ENCODE results near the gene CBY1.
A peak's percentile ranks its signal among the peaks of the same experiment; 100 is the strongest.
"Not testable (repeated sequence)": the region's sequence is repeated elsewhere in the genome, so short reads cannot be mapped to it uniquely, and the experiment has no call there.

Gene CBY1
- total RNA-seq, result 1.9 to 5.5 reads per million in 2 donors

DNA sequence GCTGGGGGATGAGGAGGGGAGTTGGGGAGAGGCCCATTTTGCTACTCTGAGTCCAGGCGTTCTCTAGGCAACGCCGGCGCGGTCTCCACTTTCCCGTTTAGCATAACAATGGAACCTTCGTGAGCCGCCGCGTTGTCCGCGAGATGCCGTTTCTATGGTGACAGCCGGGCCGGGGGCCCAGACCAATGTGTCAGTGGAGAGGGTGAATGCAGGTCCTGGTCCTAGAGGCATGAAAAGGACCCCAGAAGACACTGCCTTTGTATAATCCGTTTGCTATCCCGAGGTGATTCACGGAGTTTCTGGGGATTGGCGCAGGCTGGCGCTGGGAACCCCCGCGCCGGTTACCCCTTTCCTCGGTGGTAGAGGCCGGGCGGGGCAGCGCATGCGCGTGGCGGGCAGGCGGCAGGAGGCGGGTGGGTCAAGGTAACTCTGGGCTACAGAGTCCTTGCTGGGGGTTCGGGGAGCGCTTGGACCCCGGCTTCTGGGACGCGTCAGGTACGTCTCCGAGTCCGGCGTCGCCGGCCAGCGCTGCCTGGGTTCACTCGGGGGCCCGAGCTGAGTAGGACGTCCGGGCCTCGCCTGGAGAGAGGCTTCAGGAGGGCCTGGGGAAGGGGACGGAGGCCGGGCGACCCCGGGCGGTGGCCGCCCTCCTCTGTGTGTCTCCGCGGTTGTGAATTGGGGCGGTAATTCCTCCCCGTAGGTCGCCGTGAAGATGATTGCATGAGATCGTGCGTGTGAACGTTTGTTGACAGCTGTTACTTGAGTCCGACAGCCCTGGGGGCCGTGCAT is at the start of gene CBY1, which contains the start of gene FAM227A:
TSS of gene CBY1 (plus strand) at position 383 of the 789 bp plus-strand sequence. CDS start 11,417 bp downstream, outside the sequence.
TSS of gene FAM227A (minus strand) at position 137 of the 789 bp plus-strand sequence. CDS start 6,224 bp downstream, outside the sequence.
- peak; percentile 72 to 82 (median 81) for DNase-seq

GRCh38 chr22:38607680-38608079 is 48.8 kb upstream of the CBY1 start:
- no peak for DNase-seq

DNA sequence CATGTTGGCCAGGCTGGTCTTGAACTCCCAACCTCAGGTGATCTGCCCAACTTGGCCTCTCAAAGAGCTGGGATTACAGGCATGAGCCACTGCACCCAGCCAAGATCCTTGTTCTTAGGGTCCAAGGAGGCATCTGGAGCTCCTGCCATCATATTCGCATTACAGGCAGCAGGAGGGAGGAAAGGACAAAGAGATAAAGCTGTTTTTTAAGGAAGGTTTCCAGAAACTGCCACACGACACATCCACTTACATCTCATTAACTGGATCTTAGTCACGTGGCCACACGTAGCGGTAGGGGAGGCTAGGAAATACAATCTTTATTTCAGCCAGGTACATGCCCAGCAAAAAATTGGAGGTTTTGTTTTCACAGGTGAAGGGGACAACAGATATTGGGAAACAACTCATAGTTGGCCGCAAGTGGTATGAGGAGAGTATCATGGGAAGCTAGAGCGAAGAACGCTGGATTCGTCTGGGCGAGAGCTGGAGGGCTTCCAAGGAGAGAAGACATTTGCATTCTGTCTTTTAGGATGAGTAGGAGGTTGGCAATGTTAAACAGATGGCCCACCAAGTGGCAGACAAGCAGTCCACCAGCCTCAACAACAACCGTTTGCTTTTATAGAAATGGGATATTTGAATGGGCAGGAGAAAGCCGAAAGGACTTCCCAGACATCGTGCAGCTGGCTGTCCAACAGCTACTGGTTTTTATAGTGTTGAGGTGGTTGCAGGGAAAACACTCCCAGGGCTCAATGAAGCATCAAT is 47.3 kb upstream of the CBY1 start:
- DNase-seq, result no peak

GRCh38 chr22:38610234-38610633 is 46.2 kb upstream of the CBY1 start:
- no peak for DNase-seq

DNA sequence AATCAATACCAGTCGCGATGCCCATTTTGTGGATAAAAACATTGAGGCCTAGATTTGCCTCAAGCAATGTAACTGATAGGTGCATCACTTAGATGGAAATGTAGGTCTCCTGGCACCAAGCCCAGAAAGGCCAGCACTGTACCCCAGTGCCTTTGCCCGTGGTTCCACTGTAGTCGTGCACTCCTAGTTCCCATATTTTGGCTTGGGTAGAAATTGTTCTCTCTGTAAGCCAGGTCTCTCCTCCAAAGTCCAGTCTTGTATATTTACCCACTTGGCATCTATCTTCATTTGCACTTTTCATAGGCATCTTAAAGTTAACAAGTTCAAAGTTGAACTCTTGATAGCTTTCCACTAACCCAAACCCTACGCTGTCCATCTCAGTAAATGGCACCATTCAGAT is 44.9 kb upstream of the CBY1 start:
- DNase-seq, result no peak

DNA sequence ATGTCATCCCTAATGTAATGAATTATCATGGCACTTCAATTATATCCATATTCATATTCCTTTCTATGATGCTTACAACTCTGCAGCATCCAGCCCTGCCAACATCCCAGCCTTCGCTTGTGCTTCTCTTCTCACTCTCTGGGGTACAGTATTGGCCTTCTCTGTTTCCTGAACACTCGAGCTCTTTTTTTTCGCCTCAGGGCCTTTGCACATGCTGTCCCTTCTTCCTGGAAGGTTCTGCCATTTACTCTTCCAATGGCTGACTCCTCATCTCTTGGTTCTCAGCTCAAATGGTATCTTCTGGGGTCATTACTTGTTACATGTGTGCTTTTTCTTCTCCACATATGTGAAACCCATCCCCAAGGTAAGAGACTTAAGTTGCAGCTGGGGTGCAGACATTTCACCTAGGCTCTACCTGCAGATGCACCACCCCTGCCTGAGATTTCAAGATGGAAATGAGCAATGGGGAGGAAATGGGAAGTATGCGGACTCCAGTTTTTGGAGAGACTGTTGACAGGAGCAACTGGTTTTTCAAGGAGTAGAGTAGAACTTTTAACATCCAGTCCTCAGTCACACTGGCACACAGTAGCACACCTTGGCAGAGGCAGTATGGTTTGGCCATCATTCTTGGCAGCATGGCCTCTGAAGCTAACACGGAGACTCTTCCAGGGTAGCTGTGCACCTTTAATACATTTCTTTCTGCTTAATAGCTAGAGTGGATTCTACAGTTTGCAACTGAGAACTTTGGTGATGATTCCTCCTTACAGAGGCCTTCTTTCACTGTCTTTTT is 44.0 kb upstream of the CBY1 start:
- DNase-seq, result no peak

DNA sequence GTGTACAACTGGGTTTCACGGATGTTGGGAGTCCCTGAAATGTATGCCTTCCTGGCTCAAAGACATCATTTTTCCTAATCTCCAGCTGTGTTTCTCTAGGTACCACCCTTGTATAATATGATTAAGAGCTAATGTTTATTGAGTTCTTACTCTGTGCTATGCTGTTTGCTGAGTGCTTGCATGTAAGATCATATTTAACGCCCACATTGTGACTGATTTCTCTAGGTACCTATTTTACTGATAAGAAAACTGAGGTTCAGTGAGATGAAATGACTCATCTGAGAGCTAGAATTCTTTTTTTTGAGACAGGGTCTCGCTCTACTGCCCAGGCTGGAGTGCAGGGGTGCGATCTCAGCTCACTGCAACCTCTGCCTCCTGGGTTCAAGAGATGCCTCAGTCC is 42.9 kb upstream of the CBY1 start:
- DNase-seq, result peak in 1 of 5 experiments; percentile 52

- DNase-seq, result no peak
Measured at GRCh38 chr22:38614332-38615063, 41.9 kb upstream of the CBY1 start.

DNA sequence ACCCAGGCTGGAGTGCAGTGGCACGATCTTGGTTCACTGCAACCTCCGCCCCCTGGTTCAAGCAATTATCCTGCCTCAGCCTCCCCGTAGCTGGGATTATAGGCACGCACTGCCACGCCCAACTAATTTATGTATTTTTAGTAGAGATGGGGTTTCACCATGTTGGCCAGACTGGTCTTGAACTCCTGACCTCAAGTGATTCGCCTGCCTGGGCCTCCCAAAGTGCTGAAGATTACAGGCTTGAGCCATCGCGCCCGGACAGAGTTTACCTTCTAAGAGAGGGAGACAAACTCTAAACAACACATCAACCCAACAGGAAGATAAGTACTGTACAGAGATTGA is 41.4 kb upstream of the CBY1 start:
- DNase-seq, result not testable (repeated sequence)

DNA sequence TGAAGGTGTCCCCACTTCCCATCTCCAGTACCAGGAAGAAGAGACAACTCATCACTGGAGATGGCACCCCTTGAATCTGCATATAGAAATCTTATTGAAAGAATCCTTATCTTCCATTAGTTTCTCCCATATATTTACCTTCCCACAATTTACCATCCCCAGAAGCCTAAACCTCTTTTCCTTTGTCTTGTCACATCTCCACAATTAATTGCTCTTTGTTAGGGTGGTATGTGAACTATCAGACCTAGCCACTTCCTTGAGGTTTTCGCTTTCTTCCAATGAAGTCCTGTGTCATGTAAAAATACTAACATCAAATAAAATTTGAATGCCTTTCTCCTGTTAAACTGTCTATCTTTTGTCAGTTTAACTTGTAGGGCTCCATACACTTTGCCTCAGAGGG is 38.2 kb upstream of the CBY1 start:
- no peak for DNase-seq

DNA sequence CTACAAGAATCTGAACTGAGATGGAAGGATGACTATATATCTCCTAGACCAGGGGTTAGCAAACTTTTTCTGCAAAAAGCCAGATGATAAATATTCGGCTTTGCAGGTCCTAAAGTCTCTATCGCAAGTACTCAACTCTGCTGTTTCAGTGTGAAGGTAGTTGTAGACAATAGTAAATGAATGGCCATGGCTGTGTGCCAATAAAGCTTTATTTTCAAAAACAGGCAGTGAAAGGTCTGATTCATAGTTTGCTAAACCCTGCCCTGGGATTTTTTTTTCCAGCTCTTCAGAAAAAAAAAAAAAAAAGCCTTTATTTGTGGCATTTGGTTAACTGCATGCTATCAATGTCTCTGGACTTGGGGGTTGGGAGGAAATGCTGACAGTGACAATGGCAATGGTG is 37.8 kb upstream of the CBY1 start:
- DNase-seq, result no peak

DNA sequence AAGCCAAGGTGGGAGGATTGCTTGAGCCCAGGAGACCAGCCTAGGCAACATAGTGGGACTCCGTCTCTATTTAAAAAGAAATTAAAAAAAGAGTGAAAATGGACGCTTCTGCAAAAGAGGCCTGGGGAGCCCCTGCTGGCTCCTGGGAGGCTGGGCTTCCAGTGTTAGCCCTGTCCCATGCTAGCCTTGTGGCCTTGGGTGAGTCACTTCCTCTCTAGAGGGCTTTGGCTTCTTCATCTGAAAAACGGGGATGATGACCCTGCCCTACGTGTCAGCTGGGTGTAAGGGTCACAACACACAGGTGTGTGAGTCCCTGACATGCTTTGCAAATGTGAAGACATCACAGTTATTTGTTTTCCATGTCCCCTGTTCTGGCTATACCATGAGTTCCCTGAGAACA is 33.1 kb upstream of the CBY1 start:
- DNase-seq, result no peak

GRCh38 chr22:38628444-38628843 is 28.0 kb upstream of the CBY1 start:
- no peak for DNase-seq

GRCh38 chr22:38629108-38629507 is 27.3 kb upstream of the CBY1 start:
- DNase-seq, result no peak

- peak in 1 of 5 experiments; percentile 39 for DNase-seq
Measured at GRCh38 chr22:38631724-38632123, 24.7 kb upstream of the CBY1 start.

- DNase-seq, result no peak
Measured at GRCh38 chr22:38632528-38632927, 23.9 kb upstream of the CBY1 start.

GRCh38 chr22:38638216-38638615 is 18.2 kb upstream of the CBY1 start:
- DNase-seq, result no peak

GRCh38 chr22:38638728-38639127 is 17.7 kb upstream of the CBY1 start:
- no peak for DNase-seq

DNA sequence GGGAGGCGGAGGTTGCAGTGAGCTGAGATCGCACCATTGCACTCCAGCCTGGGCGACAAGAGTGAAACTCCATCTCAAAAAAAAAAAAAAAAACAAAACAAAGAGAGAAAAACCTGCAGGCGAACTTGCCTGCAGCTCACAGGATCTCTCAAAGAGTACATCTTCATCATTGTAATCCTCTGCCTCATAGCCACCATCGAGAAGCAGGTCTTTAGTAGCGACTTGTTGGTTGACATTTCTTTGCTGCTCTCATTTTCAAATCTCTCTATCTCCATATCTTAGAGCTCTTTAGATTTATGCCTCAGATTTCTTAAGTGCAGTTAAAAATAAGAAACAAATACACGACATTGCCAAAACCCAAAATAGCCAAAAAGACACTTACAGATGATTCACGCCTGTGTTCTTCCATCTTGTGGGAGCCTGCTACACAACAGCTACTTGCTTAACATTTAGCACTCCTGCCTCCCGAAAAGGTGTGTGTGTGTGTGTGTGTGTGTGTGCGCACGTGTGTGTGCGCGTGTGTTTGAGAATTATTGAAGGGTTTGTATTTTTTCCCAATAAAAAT is 14.9 kb upstream of the CBY1 start:
- no peak for DNase-seq

- DNase-seq, result not testable (repeated sequence)
Measured at GRCh38 chr22:38644245-38644644, 12.2 kb upstream of the CBY1 start.

DNA sequence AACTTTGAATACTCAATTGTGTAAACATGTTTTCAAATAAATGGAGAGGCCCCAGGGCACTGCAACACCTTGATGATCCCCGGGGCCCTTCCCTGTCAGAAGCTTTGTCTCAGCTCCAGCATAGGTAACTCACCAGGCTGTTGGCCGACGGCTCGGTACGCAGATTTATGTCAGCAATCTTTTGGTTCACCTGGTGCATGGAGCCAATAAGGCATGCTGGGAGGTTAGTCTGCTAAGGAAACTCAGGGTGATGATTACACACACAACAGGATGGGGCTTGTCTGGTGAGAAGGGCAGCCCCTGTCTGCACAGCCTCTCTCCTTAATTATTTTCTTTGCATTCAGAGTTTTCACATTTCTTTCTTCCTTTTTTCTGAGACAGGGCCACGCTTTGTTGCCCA is 11.0 kb upstream of the CBY1 start:
- no peak for DNase-seq

Measured in T-helper 2 cell (primary cell).